HG03060 (cell line): ENCODE data around the gene DPH5.
"Not testable (repeated sequence)": the region's sequence is repeated elsewhere in the genome, so short reads cannot be mapped to it uniquely, and the experiment has no call there.

Experiments
- ATAC-seq: cut with Tn5 transposase; IDR thresholded peaks from one replicate; pipeline ENCODE4 v1.9.1; 2021; ENCODE audit warnings: low read depth, moderate number of reproducible peaks; ENCODE audit not compliant: unreplicated experiment

The DPH5 gene

GRCh38 chr1:100948721-100949405 lies 76.7 kb downstream of the DPH5 start:
- ATAC-seq, result not testable (repeated sequence)

DNA sequence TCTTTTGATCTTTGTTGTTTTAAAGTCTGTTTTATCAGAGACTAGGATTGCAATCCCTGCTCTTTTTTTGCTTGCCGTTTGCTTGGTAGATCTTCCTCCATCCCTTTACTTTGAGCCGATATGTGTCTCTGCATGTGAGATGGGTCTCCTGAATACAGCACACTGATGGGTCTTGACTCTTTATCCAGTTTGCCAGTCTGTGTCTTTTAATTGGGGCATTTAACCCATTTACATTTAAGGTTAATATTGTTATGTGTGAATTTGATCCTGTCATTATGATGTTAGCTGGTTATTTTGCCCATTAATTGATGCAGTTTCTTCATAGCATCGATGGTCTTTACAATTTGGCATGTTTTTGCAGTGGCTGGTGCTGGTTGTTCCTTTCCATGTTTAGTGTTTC lies 77.8 kb downstream of the DPH5 start:
- ATAC-seq, result not testable (repeated sequence)

- ATAC-seq, result not testable (repeated sequence)
These were observed 79.5 kb downstream of the DPH5 start for GRCh38 chr1:100946064-100946463.

DNA sequence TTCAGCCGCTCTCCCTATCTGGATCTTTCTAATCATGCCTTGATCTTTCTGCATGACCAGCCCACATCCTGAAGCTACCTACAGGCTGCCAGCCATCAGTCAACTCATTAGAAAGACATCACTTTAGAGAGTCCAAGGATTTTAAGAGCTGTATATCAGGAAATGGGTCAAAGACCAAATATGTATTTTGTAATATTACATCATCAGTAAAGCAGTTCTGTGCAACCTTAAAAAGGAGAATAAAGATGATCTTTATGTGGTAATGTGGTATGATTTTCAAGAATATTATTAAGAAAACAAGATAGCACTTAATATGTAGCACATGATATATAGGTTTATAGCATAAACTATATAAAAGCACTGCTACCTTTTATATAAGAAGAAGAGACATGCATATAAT lies 82.1 kb downstream of the DPH5 start:
- ATAC-seq, result no peak

- ATAC-seq, result no peak
These were observed 83.1 kb downstream of the DPH5 start for GRCh38 chr1:100942304-100943046.

DNA sequence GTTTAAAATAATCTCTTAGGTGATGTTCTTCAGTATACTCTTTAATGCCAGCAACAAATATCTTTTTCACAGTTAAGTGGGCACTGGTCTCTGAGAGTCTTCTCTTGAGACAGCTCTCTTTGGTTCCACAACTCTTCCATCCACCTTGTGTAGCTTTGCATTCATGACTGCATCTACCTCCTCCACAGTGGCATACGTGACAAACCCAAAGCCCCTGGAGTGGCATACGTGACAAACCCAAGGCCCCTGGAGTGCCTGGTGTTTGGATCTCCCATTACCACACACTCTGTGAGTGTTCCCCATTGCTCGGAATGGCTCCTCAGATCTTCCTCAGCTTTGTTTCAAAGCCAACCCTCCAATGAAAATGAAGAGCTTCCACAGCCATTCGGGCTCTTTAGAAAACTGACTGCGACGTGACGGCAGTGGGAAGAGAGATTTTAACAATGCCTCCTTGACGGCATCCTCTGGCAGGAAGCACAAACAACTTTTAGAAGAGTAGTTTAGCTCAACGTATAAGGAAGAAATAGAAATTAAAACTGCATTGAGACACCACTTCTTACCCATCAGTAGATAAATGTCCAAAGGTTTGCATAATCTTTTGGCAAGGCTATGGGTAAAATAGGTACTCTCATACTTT lies 83.9 kb downstream of the DPH5 start:
- ATAC-seq, result no peak

- no peak for ATAC-seq
These were observed 84.5 kb downstream of the DPH5 start for GRCh38 chr1:100941098-100941527.
